GM21619 (cell line): Measurements from ENCODE around the gene OR2F2.

Experiments
- ATAC-seq: cut with Tn5 transposase; IDR thresholded peaks from one replicate; pipeline ENCODE4 v1.9.1; 2021; ENCODE audit not compliant: unreplicated experiment

The OR2F2 gene

GRCh38 chr7:143975617-143976016 lies 40.6 kb downstream of the OR2F2 start:
- ATAC-seq, result no peak

DNA sequence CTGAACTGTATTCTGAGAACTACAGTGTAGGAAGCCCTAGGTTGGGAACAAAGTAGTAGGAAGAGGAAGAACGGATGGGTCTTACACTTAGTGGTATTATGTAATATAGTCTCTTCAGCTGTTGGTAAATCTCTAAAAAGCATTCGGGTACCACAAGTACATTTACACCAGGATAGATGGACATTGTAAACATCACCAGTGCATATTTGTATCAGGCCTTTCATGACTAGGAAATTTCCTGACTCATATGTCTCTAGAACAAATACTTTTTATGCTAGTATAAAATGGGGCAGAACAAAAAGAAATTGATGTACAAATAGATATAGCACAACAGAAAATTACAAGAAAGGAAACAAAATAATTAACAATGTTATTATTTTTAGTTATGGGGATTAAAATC lies 43.6 kb downstream of the OR2F2 start:
- no peak for ATAC-seq

GRCh38 chr7:143979359-143979758 lies 44.3 kb downstream of the OR2F2 start:
- ATAC-seq, result no peak

GRCh38 chr7:143979998-143980397 lies 45.0 kb downstream of the OR2F2 start:
- no peak for ATAC-seq

- ATAC-seq, result no peak
These were observed 45.9 kb downstream of the OR2F2 start for GRCh38 chr7:143980746-143981510.

DNA sequence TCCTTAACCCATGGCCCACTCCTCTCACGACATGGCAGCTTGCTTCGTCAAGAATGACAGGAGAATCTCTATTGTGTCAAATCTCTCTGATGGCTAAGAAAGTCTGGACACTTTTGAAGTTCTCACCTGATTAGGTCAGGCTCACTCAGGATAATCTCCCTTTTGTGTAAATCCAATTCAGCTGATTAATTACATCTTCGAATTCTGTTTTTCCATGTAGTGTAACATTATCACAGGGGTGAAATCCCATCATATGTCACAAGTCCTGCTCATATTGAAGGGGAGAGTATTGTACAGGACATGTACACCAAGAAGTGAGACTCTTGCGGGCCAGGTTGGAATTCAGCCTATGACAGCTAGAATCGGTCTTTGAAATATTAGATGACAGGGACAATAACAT lies 48.9 kb downstream of the OR2F2 start:
- ATAC-seq, result no peak
